Esophagus muscularis mucosa (tissue), 3 donors: ENCODE measurements around the gene ECPAS.

Source experiments
- CTCF ChIP-seq, 3 experiments: fragments of 200-600 bp in 2 of 3; fragments of 450-650 bp in 1 of 3; sonication (generic) in 2 of 3; IDR thresholded peaks; one replicate each; pipeline ENCODE4 v1.5.1; 2017 to 2019; ENCODE audit warnings: antibody characterized with exemption in 3 of 3, mild to moderate bottlenecking in 2 of 3, moderate library complexity in 1 of 3
- POLR2A ChIP-seq: fragments of 450-650 bp; IDR thresholded peaks from one replicate; pipeline ENCODE4 v1.6.1; 2017; ENCODE audit warnings: antibody characterized with exemption, moderate library complexity, mild to moderate bottlenecking, low read depth
- POLR2AphosphoS5 ChIP-seq, 2 donors: sonication (generic); formaldehyde crosslinking; IDR thresholded peaks; one replicate each; pipeline ENCODE4 v1.6.1; 2017; ENCODE audit warnings: antibody characterized with exemption in 2 of 2

GRCh38 chr9:111389406-111389805 is 94.8 kb downstream of the ECPAS start:
- TF ChIP-seq CTCF (IDR thresholded peaks at IDR 0.05) (no peak), POLR2A (no peak), POLR2AphosphoS5 (IDR thresholded peaks at IDR 0.05) (no peak)
